Measurements from ENCODE around the gene DIP2C.
"Not testable (repeated sequence)": the region's sequence is repeated elsewhere in the genome, so short reads cannot be mapped to it uniquely, and the experiment has no call there.

DIP2C gene

DNA sequence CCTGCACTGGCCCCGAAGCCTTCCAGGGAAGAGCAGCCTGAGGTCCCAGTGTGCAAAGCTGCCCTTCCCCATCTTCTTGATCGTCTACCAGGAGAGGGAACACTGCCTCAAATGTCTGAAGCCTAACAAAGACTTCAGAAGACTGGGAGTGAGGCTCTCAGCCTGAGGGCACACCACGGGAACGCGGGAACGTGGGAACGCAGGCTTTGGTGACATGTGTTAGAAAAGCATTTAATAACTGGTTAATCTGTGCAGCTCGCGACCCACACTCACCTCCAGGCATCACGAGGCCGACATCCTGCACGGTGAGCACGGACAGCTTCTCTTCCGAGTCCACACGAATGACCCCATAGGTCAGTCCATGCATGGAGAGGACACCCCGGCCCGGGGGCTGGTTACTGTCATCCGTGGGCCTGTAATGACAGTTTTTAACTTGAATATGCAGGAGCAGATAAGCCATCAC lies 320.2 kb downstream of the DIP2C start:
- in situ Hi-C loops (cut with MboI; ENCODE audit: low sequenced_read_pairs), result no loop called here

DNA sequence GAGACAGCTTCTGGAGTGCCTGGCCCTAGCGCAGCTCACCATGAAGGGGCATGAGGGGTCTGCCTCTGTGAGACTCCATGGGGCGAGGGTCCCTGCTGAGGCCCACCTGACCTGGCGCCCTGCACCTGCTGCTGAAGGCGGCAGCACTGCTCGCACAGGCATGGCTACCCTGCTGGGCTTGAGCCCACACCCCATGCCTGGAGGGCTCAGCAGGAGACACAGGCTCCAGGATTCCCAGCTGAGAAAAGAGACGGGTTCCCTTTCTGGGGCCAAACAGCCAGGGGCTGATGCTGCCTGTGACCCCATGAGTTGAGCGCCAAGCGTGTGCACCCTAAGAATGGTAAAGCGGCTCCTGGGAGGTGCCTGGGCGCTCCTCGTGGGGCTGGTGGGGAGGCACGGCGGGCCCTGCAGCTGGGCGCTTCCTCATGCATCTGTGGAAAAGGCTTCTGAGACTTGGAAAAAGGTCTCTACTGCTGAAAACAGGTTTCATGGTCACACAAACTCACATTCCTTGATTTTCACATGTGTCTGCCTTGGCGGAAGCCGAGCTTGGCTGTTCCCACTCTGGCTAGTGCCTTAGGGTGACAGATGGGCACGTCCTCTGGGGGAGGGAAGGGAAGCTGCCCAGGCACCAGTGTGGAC lies 320.8 kb downstream of the DIP2C start:
- in situ Hi-C loops (cut with MboI; ENCODE audit: low sequenced_read_pairs), result no loop called here

DNA sequence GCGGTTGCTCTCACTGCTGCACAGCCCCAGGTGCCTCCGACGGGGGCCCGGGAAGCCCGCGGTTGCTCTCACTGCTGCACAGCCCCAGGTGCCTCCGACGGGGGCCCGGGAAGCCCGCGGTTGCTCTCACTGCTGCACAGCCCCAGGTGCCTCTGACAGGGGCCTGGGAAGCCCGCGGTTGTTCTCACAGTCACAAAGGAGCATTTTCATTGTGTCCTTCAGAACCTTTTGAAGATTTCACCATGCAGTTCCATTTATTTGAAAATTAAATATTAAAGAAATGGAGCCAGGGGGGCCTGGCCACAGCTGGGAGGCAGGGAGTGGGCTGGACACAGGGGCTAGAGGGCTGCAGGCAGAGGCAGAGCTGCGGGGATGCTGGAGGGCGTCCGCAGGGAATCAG lies 321.4 kb downstream of the DIP2C start:
- in situ Hi-C loops (cut with MboI; ENCODE audit: low sequenced_read_pairs), result not testable (repeated sequence)

DNA sequence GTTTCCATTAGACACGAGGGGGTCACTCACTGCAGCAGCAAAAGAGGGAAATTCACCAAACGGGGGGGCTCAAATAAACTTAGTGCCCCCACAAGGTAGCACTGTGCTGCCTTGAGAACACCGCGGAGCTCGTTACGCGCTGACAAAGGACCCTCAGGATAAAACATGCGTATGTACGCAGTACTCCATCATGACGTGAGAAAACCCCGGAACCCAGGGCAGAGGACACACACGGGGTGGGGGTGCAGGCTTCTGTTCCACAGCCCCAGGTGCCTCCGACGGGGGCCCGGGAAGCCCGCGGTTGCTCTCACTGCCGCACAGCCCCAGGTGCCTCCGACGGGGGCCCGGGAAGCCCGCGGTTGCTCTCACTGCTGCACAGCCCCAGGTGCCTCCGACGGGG lies 321.8 kb downstream of the DIP2C start:
- in situ Hi-C loops (cut with MboI; ENCODE audit: low sequenced_read_pairs), result no loop called here

DNA sequence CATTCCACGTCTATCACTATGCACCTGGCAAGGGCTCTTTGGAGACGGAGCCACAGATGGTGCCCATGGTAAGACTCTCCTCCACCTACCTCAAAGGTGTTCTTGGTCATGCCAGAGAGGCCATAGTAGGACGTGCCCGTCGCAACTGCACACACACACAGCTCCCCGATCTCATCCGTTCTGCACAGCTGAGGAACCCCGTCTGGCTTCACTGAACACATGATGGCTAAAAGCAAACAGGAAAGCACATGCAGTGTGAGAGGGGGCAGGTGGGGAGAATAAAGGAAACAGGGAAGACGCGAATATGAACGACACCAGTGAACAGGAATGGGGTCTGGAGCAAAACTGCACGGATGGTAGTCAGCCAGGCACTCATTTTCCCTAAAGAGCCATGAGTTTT lies 323.3 kb downstream of the DIP2C start:
- in situ Hi-C loops (cut with MboI; ENCODE audit: low sequenced_read_pairs), result no loop called here

DNA sequence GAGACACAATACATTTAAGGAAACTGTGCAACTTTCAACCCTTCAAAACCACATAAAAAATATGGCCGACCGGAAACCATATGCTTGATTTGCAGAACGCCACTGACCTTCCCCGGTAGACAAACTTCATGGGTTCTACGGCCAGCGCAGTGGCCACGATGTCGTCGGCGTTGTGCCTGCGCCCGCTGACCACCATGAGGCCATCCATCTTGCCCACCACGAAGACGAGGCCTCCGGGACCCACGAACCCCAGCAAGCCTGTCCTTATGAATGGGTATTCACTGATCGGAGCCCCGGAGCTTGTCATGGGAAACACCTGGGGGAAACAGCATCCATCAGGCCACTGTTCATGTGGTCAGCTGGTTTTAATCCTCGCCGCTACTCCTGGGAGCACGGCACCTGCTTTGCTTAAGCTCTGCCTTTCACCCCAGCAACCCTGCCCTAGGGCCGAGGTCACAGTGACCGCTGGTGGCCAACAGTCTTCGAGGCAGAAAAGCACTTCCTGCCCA lies 325.1 kb downstream of the DIP2C start:
- in situ Hi-C loops (cut with MboI; ENCODE audit: low sequenced_read_pairs), result no loop called here

DNA sequence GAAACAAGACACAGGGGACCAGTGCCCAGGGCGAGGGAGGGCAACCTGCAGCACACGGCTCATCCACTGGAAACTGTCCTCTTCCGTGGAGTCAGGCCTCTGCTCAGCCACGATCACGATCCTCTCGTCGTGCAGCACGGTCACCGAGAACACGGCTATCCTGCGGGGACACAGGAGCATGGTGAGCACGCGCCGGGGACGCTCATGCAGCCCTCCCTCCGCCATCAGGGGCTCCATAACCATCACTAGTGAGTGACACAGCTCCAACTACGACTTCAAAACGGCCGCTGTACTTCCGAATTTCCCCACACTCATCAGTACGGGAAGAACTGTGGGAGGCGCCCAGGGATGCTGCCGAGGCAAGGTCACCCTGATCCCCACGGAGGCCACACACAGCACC lies 326.3 kb downstream of the DIP2C start:
- in situ Hi-C loops (cut with MboI; ENCODE audit: low sequenced_read_pairs), result no loop called here

DNA sequence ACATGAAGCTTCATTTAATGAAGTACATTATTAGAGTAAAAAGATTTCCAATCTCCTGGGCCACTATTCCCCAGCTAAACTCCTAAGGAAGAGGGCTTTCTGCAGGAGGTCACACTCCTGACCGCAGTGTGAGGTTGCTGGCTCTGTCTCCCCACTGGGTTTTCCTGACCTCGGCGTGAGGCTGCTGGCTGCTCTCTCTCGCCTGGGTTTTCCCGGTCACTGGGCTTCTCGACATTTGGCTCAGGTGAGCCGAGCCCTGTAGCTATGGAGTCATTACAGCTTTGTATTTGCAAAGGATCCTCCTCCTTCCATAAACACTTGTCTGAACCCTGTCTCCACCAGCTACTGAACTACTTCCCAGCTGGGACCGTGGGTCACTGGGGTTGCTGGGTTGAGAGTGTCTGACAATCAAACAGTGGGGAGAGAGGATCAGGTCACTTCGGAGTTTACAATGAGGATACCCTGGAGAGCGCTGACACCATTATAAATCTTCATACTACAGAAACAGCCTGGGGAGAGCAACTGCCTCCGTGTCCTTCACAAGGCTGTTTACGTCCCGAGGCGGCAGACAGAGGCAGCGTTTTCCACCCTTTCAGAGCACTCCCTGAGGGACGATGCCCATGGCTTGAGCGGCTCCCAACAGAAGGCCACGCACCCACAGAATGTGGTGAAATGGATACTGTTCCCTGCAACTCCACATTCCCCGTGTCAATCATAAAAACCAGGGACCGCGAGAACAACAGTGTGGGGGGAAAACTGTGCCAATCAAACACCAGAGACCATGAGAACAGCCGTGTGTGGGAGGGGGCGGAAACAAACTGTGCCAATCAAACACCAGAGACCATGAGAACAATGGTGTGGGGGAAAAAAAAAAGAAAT lies 328.0 kb downstream of the DIP2C start:
- in situ Hi-C loops (cut with MboI; ENCODE audit: low sequenced_read_pairs), result no loop called here

DNA sequence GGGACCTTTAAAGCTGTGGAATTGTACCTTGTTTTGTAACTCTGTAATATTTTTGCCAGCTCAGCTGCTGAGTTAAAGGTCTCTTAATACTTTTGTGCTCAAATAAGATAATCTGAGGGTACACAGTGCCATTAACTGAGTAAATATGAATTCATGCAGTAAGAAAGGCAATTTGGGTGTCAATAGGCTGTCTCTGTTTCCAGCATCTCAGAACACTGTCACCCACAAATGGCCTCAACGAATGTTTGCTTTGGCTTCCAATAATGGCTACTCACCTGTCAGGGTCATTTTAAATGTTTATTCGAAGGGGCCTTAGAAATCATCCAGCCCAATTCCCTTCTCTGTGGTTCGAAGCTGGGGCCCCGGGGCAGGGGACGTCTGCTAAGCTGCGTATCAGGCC lies 328.8 kb downstream of the DIP2C start:
- in situ Hi-C loops (cut with MboI; ENCODE audit: low sequenced_read_pairs), result no loop called here

DNA sequence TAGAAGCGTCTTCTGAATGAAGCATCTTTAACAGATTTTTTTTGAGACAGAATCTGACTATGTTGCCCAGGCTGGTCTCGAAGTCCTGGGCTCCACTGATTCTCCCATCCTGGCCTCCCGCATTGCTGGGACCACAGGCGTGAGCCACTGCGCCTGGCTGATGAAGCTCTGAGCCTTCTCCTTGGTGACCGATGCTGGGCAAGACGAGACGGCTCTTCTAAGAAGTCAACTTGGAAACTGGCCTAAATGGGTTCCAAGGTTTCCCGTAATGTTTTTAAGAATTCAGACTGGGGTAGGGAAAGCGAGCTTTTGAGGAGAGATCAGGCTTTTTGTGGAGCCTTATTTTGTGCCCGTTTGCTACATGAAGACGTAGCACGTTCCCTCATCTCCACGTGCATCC lies 329.7 kb downstream of the DIP2C start:
- in situ Hi-C loops (cut with MboI; ENCODE audit: low sequenced_read_pairs), result no loop called here

DNA sequence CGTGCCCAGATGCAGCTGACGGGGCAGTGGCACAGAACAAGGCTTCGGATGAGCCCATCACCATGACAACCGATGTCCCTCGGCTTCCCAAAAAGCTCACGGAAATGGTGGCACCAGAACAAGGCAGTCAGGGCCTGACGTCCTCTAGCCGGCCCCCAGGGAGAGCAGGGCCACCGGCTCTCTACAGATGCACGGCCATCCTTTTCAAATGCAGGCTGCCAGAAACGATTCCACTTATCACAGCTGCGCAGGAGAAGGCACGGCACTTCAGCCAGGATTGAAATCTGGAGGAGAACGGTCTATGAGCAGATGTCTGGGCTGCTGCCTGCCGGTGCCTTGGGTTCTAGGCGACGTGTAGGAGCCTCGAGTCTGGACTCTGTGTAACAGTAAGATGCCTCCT lies 330.4 kb downstream of the DIP2C start:
- in situ Hi-C loops (cut with MboI; ENCODE audit: low sequenced_read_pairs), result no loop called here

DNA sequence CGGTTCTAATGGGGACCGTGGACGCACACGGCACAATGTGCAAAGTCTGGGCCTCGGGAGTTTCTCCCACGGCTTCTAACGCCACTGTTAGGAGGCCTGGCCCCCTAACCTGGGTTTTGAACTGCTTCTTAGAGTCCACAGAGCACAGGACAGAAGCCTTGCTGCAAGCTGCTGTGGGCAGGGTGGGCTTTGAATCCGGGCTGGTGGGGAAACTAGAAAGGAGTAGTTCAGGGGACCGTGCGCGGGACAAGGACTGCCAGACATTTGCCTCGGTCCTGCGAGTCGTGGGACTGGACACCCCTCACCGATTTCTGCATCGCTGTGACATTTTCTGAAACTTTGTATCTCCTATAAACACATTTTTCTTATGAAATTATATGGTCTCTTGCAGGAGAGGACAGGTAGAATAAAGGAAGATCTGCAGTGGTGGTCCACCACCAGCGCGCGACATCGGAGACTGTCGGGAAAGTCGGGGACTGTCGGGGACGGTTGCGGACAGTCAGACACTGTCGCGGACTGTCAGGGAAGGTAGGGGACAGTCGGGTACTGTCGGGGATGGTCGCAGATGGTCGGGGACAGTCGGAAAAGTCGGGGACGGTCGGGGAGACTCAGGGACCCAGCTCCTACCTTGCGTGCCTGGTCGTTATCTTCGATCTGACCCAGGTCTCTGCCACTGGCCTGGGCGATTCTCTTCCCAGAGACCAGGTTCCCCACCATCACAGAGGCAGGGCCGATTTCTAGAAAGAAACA lies 332.1 kb downstream of the DIP2C start:
- in situ Hi-C loops (cut with MboI; ENCODE audit: low sequenced_read_pairs), result no loop called here

DNA sequence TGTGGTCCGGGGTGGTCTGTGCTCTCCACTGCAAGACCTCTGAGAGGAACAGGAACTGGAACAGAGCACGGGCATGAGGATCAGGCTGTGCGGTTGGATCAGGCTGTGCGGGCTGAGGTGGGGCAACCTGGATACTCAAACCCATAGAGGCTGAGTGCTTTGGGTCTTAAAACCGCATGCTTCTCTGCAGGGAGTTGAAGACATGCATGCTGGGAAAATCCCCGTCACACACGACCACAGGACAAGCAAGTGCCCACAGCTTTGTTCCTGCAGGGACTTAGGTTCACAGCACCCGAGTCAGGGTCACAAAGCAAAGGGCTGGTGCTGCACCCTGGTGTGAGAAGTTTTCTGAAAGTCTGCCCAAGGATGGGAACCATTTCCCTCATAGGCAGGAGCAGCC lies 333.0 kb downstream of the DIP2C start:
- in situ Hi-C loops (cut with MboI; ENCODE audit: low sequenced_read_pairs), result no loop called here

DNA sequence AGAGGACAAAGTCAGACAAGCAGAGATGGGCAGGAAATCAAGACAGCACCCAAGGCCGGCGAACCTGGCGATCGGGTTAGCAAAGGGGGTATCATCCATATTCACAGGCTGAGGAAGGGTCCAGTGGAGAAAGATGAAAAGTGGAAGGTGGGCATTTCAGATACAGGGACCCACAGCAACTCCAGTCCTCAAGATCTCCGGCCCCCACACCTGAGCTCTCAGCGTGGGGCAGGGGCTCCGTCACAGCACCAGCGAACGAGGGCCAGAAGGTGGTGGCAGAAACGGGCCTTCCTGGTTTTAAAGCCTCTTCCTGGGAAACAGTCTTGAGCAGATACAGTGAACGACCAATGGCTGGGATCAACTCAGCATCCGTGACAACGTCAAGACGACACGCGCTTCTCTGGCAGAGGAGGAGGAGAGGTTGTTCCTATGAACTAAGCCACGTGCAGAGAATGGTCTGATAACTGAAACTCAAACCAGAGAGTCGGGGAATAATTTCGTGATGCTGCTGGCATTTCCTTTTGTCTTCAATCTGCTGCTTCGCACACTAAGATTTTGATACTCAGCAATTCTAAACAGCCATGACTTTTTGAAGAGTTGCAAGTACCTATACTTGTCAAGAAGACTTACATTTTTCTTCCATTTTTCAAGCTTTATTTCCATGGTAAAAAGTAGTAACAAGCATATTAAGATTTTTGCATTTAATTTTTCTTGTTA lies 334.4 kb downstream of the DIP2C start:
- in situ Hi-C loops (cut with MboI; ENCODE audit: low sequenced_read_pairs), result no loop called here

DNA sequence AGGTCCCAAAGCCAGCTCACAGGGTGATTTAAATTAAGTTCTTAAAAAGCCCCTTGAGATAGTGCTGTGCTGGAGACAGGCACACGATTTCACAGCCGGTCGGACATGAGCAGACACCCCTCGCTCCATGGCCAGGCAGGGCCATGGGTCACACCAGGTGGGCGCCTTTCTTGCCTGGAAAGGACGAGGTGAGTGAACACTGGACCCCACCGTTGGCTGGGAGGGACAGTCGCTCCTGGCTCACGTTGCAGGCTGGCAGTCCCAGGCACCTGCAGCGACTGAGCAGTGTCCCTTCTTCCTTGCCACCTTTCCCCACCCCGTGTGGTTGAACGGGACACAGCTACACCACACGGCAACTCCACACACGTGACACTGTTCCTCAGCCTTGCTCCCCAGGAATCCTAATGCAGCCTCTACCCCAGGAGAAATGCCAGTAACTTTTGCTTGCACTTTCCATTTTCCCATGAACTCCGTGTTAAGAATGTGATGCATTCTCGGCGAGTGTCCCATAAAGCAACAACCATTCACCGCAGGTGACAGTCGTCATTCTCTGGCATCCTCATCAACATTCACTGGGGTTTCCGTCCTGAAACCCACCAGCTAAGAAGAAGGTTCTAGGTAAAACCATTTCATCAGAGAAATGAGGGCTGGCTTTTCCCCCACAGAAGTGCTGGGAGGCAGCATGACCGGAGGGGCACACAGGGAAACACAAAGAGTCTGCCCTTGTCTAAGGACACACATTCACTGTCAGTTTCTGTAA lies 336.8 kb downstream of the DIP2C start:
- in situ Hi-C loops (cut with MboI; ENCODE audit: low sequenced_read_pairs), result no loop called here

DNA sequence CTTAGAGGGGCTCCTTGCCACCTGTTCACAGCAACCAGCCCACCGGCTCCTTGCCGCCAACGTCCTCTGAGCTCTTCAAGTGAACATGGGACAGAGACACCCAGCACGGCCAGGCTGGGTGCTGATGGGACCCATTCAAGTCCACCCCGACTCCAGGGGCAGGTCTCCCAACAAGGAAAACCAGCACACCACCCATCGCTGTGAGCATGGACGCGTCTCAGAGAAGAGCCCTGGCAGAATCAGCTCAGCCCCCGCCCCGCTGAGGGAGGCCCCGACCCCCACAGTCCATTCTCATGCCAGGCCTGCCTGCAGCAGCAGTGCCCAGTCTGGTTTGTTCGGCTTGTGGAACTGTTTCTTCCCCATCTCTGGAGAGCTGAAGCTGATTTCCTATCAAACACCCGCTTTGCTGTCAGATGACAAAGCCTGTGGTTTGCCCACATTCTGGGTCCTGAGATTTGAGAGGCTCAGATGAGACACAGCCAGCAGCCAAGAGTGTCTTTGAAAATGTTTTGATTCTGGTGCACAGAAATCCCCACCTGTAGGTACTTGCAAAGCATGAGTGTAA lies 337.6 kb downstream of the DIP2C start:
- in situ Hi-C loops (cut with MboI; ENCODE audit: low sequenced_read_pairs), result no loop called here

DNA sequence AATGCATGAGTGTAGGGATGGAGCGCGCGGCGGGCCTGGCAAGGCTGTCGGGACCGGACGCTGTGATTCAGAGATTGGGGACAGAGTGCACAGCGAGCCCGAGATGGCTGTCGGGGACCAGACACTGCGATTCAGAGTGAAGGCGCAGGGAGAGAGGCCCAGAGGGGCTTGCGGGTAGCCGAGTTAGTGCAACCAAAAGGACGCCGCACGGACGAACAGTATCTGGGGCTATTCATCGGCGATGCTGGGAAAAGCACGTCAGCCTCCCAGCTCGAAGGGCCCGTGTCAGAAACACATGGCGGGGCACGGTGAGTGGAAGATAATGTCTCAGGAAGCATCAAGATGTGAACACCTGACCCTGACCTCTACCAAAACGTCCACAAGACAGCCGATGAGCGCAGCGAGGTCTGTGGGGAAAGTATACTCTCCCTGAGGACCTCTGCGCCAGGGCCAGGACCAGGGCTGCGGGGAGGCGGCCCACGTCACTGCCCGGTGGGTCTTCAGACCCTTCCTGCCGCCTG lies 338.4 kb downstream of the DIP2C start:
- in situ Hi-C loops (cut with MboI; ENCODE audit: low sequenced_read_pairs), result no loop called here

DNA sequence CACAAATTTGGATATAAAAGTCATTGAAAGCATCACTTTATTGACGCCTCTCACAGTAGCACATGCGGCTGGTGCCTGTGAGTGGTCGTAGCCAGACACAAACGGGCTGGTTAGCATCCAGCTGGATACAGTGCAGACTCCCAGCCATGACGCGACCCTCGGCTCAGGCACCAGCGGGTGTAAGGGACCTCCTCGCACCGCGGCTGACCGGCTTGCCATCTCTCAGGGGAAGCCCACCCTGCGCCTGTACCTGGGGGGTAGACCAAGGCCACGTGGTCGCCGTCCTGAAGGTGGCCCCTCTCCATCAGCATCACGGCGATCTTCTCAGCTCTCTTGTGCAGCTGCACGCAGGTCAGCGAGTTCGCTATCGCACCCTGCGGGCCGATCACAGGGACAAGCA lies 340.4 kb downstream of the DIP2C start:
- in situ Hi-C loops (cut with MboI; ENCODE audit: low sequenced_read_pairs), result no loop called here

DNA sequence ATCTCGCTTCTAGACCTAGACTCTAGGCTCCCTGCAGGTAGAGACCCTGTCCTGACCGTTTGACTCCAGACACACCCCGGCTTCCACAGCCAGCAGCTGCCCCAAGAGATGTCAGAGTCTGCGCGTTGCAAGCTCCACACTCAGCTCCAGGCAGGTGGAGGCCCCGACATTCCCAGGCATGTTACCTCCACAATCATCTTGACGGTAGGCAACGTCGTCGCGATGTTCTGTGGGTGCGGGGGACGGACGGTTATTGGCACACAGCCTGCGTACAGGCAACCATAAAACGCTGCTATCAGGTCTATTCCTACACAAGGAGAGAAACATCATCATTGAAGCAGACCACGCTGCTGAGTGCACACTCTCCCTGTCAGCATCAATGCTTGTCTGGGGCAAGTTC lies 341.0 kb downstream of the DIP2C start:
- in situ Hi-C loops (cut with MboI; ENCODE audit: low sequenced_read_pairs), result no loop called here

DNA sequence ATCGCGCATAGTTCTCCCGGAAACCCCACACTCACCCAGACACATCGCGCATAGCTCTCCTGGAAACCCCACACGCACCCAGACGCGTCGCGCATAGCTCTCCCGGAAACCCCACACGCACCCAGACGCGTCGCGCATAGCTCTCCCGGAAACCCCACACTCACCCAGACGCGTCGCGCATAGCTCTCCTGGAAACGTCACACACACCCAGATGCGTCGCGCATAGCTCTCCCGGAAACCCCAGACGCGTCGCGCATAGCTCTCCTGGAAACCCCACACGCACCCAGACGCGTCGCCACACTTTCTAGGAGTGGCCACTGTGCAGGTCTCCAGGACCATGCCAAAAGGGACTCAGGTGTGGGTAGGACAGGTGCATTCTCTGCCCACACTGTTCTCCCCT lies 341.7 kb downstream of the DIP2C start:
- in situ Hi-C loops (cut with MboI; ENCODE audit: low sequenced_read_pairs), result not testable (repeated sequence)
